Measurements from ENCODE around the gene BRMS1.

Gene BRMS1

DNA sequence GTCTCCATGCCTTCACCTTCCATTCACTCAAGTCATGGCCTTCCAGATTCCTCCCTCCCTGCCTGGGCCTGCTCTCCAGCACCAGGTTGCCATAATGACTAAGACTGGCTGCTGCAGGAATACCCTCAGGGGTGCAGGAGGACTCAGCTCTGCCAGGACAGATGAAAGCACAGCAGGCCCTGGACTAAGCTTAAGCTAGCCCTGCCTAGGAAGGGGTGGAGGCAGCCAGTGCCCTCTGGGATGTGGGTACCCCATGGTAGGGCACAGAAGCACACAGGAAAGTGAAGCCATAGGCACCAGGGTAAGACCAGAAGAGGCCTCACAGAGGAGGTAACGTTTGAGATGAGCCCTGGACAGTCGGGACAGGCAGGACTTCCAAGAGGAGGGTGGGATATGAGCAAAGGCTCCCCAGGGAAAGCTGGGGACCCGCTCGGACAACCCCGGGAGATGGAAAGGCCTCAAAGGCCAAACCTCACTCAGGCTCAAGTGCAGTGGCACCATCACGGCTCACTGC lies 5.7 kb downstream of the BRMS1 start:
- Histone ChIP-seq H2AFZ (ENCODE audit: low read depth, low read length) (no peak overlapping the region), H4K91ac (ENCODE audit: low read length) (no peak overlapping the region), H2BK15ac (ENCODE audit: low read depth, poor library complexity, severe bottlenecking) (no peak overlapping the region), H3K27me3 (ENCODE audit: control insufficient read depth in 1 of 2, insufficient read depth in 1 of 2, low read length in 2 of 2) (no peaks in the 10 kb centered on the region), H3K23ac (ENCODE audit: low read length in 2 of 2) (no peak overlapping the region), H3K9me3 (ENCODE audit: control insufficient read depth, low read length) (no peaks in the 10 kb centered on the region), H3K4ac (ENCODE audit: low read depth in 1 of 2, low read length in 2 of 2) (no peak overlapping the region), H3K27ac (ENCODE audit: low read length, poor library complexity, severe bottlenecking) (no peak overlapping the region), H3K9ac (ENCODE audit: low read length) (peak overlapping the region; percentile 0), H3K4me3 (ENCODE audit: insufficient read depth in 1 of 2, low read depth in 1 of 2, low read length in 2 of 2) (no peak overlapping the region), H4K8ac (ENCODE audit: low read length) (peak overlapping the region; percentile 24), H3K4me2 (ENCODE audit: low read length, poor library complexity, severe bottlenecking) (no peak overlapping the region), H2AK5ac (ENCODE audit: low read length, severe bottlenecking) (no peak overlapping the region), H3K79me1 (replicated peaks; ENCODE audit: low read length, poor library complexity, severe bottlenecking) (peaks cover 28% of the 10 kb centered on the region), H3K18ac (ENCODE audit: low read depth in 1 of 2, low read length in 2 of 2) (no peak overlapping the region), H3K36me3 (ENCODE audit: control insufficient read depth in 1 of 2, insufficient read depth in 2 of 2, low read depth in 1 of 2, low read length in 2 of 2) (peaks cover 53 to 59% of the 10 kb centered on the region in 2 experiments), H2BK12ac (ENCODE audit: low read length in 2 of 2) (no peak overlapping the region), H3K14ac (ENCODE audit: low read length in 2 of 2) (no peak overlapping the region), H2BK120ac (ENCODE audit: low read depth, low read length) (no peak overlapping the region), H2BK5ac (ENCODE audit: low read depth, low read length, poor library complexity, severe bottlenecking) (no peak overlapping the region), H3K4me1 (ENCODE audit: control insufficient read depth, insufficient read depth, low read depth, low read length) (peaks cover 64% of the 10 kb centered on the region)
- no peak for DNase-seq
- 94% methylated on average over 5 of the region's 6 CpGs for WGBS

DNA sequence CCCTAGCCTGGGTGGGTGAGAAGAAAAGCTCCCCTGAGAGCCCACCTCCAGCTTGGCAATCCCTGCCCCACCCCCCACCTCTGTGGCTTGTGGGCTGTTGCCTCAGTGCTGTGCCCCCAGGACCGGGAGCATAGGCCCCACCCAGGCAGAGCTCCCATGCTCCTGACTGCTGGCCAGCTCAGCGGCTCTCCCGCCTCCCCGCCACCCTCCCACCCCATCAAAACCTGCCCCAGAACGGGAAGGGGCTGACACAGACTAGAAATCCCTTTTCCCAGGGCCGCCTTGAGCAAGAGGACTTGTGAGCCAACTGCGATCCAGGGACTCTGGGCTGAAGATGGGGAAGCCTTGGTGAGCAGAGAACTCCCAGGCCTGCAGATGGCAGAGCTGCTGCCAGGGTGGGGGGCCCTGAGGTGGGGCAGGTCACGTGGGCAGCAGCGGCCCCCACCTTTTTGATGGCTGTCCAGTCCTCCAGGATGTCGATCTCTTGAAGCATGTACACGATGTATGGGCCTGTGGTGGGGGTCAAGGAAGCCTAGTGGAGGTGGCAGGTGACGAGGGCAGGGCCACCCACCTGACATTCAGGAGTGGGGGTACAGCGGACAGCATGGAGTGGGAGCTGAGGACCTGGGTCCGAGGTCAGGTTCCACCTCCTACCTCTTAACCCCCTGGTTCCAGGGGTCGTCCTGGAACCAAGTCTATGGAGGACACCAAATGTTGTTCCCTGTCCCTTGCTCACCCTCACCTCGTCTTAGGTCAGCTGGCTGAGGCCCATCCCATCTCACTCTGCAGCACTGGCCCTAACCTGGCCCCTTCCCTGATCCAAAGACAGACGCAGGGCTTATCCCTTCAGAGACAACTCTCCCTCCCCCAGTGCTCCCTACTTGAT lies 6.4 kb downstream of the BRMS1 start:
- H2BK12ac ChIP-seq (ENCODE audit: low read length in 2 of 2) = peak overlapping the region in 1 of 2 experiments; percentile 49
- H4K8ac ChIP-seq (ENCODE audit: low read length) = no peak overlapping the region
- peak overlapping the region; percentile 71 for H2BK15ac ChIP-seq (ENCODE audit: low read depth, poor library complexity, severe bottlenecking)
- H3K9ac ChIP-seq (ENCODE audit: low read length) = peak overlapping the region; percentile 99
- no peak overlapping the region for H4K91ac ChIP-seq (ENCODE audit: low read length)
- H3K14ac ChIP-seq (ENCODE audit: low read length in 2 of 2) = no peak overlapping the region
- no peak overlapping the region for H3K4me3 ChIP-seq (ENCODE audit: insufficient read depth in 1 of 2, low read depth in 1 of 2, low read length in 2 of 2)
- H2AFZ ChIP-seq (ENCODE audit: low read depth, low read length) = no peak overlapping the region
- H2BK5ac ChIP-seq (ENCODE audit: low read depth, low read length, poor library complexity, severe bottlenecking) = no peak overlapping the region
- WGBS = 87% methylated on average over 17 of the region's 17 CpGs
- peak overlapping the region; percentile 63 for H2AK5ac ChIP-seq (ENCODE audit: low read length, severe bottlenecking)
- no peaks in the 10 kb centered on the region for H3K9me3 ChIP-seq (ENCODE audit: control insufficient read depth, low read length)
- H3K27ac ChIP-seq (ENCODE audit: low read length, poor library complexity, severe bottlenecking) = peak overlapping the region; percentile 97
- H3K18ac ChIP-seq (ENCODE audit: low read depth in 1 of 2, low read length in 2 of 2) = no peak overlapping the region
- no peak overlapping the region for H3K23ac ChIP-seq (ENCODE audit: low read length in 2 of 2)
- peaks cover 28% of the 10 kb centered on the region for H3K79me1 ChIP-seq (replicated peaks; ENCODE audit: low read length, poor library complexity, severe bottlenecking)
- H3K4ac ChIP-seq (ENCODE audit: low read depth in 1 of 2, low read length in 2 of 2) = no peak overlapping the region
- H2BK120ac ChIP-seq (ENCODE audit: low read depth, low read length) = no peak overlapping the region
- H3K27me3 ChIP-seq (ENCODE audit: control insufficient read depth in 1 of 2, insufficient read depth in 1 of 2, low read length in 2 of 2) = no peaks in the 10 kb centered on the region
- no peak for DNase-seq
- no peak overlapping the region for H3K4me2 ChIP-seq (ENCODE audit: low read length, poor library complexity, severe bottlenecking)
- peaks cover 67% of the 10 kb centered on the region for H3K4me1 ChIP-seq (ENCODE audit: control insufficient read depth, insufficient read depth, low read depth, low read length)
- peaks cover 60 to 66% of the 10 kb centered on the region in 2 experiments for H3K36me3 ChIP-seq (ENCODE audit: control insufficient read depth in 1 of 2, insufficient read depth in 2 of 2, low read depth in 1 of 2, low read length in 2 of 2)

DNA sequence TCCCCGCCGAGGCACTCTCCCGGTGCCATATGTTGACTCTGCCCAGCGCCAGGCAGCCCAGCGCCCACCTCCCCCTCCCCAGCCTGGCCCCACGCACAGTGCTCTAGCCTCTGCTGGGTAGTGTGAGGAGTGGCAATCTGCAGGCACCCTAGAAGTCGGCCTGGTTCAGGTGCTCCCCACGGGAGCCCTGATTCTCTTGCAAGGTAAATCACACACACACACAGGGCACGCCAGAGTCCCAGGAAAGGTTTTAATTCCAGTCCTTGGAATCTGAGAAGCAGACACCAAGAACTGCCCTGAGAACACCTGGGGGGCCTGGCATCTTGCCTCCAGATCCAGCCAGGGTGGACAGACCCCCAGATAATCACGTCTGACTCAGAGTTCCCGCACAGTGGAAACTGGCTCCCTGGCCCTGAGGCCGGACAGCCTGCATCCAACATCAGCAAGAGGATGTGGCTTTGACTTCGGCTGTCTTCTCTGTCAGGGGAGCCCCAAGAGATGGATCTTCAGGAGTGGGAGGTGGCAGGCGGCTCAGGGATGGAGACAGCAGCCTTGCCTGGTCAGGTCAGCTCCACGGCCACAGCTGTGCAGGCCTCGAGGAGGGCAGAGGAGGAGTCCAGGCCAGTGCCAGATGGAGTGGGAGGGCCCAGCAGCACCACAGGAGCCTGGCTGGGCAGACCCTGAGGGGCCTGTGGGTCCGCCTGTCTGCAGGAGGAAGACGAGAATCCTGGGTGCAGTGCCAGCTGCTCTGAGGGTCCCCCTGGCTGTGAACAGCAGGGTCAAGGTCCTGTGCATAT lies 7.6 kb downstream of the BRMS1 start:
- peak overlapping the region in 1 of 2 experiments; percentile 53 for H3K23ac ChIP-seq (ENCODE audit: low read length in 2 of 2)
- peak; percentile 75 for DNase-seq
- peak overlapping the region; percentile 11 for H2BK5ac ChIP-seq (ENCODE audit: low read depth, low read length, poor library complexity, severe bottlenecking)
- H2BK12ac ChIP-seq (ENCODE audit: low read length in 2 of 2) = peak overlapping the region; percentile 56 to 90
- peak overlapping the region; percentile 52 to 63 for H3K4ac ChIP-seq (ENCODE audit: low read depth in 1 of 2, low read length in 2 of 2)
- H3K4me3 ChIP-seq (ENCODE audit: insufficient read depth in 1 of 2, low read depth in 1 of 2, low read length in 2 of 2) = no peak overlapping the region
- no peak overlapping the region for H2BK120ac ChIP-seq (ENCODE audit: low read depth, low read length)
- H3K79me1 ChIP-seq (replicated peaks; ENCODE audit: low read length, poor library complexity, severe bottlenecking) = peaks cover 33% of the 10 kb centered on the region
- H3K4me2 ChIP-seq (ENCODE audit: low read length, poor library complexity, severe bottlenecking) = peak overlapping the region; percentile 68
- H2AK5ac ChIP-seq (ENCODE audit: low read length, severe bottlenecking) = peak overlapping the region; percentile 36
- H3K4me1 ChIP-seq (ENCODE audit: control insufficient read depth, insufficient read depth, low read depth, low read length) = peaks cover 71% of the 10 kb centered on the region
- H4K91ac ChIP-seq (ENCODE audit: low read length) = peak overlapping the region; percentile 77
- H4K8ac ChIP-seq (ENCODE audit: low read length) = peak overlapping the region; percentile 84
- H2BK15ac ChIP-seq (ENCODE audit: low read depth, poor library complexity, severe bottlenecking) = peak overlapping the region; percentile 65
- 41% methylated on average over 18 of the region's 18 CpGs for WGBS
- H3K36me3 ChIP-seq (ENCODE audit: control insufficient read depth in 1 of 2, insufficient read depth in 2 of 2, low read depth in 1 of 2, low read length in 2 of 2) = peaks cover 63 to 77% of the 10 kb centered on the region in 2 experiments
- H3K9ac ChIP-seq (ENCODE audit: low read length) = peak overlapping the region; percentile 99
- no peak overlapping the region for H3K14ac ChIP-seq (ENCODE audit: low read length in 2 of 2)
- H3K9me3 ChIP-seq (ENCODE audit: control insufficient read depth, low read length) = no peaks in the 10 kb centered on the region
- peak overlapping the region; percentile 97 for H3K27ac ChIP-seq (ENCODE audit: low read length, poor library complexity, severe bottlenecking)
- no peak overlapping the region for H2AFZ ChIP-seq (ENCODE audit: low read depth, low read length)
- H3K18ac ChIP-seq (ENCODE audit: low read depth in 1 of 2, low read length in 2 of 2) = peak overlapping the region; percentile 4 to 44
- H3K27me3 ChIP-seq (ENCODE audit: control insufficient read depth in 1 of 2, insufficient read depth in 1 of 2, low read length in 2 of 2) = no peaks in the 10 kb centered on the region
